Measurements from ENCODE around the gene AOX1. TPM values are rescaled to one million over a fixed set of nuclear protein-coding genes. Genes with fewer than 3 reads are reported as not detected.
A peak's percentile ranks its signal among the peaks of the same experiment; 100 is the strongest.
"Not testable (repeated sequence)": the region's sequence is repeated elsewhere in the genome, so short reads cannot be mapped to it uniquely, and the experiment has no call there.

Gene AOX1
- total RNA-seq, 2 donors from 2014 or later: 0.83 to 0.84 TPM

- Mint-ChIP-seq H3K36me3 (ENCODE audit: insufficient read depth in 2 of 2) (no peaks in the 10 kb centered on the region), H3K27me3 (ENCODE audit: low read depth) (peaks cover 28% of the 10 kb centered on the region), H3K27ac (no peak overlapping the region), H3K4me3 (no peak overlapping the region), H3K4me1 (ENCODE audit: low read depth) (peaks cover 5% of the 10 kb centered on the region), H3K9me3 (peaks cover 3 to 4% of the 10 kb centered on the region in 2 donors)
- ATAC-seq (replicated peaks in 1 of 2) (no peak), DNase-seq (no peak)
Observed at GRCh38 chr2:200609028-200609614, 23.3 kb downstream of the AOX1 start.

- ATAC-seq (replicated peaks in 1 of 2): peak; percentile 50 to 75
- not testable (repeated sequence) for H3K9me3 Mint-ChIP-seq; H3K36me3 Mint-ChIP-seq (ENCODE audit: insufficient read depth in 2 of 2); H3K4me3 Mint-ChIP-seq; H3K4me1 Mint-ChIP-seq (ENCODE audit: low read depth)
- Mint-ChIP-seq H3K27me3 (ENCODE audit: low read depth) (peaks cover 28% of the 10 kb centered on the region), H3K27ac (peak overlapping the region; percentile 61)
- peak in 1 of 2 donors; percentile 15 for DNase-seq
Observed at GRCh38 chr2:200610217-200610616, 24.4 kb downstream of the AOX1 start.

GRCh38 chr2:200613692-200614091, 27.9 kb downstream of the AOX1 start:
- Mint-ChIP-seq H3K9me3 (no peaks in the 10 kb centered on the region), H3K27me3 (ENCODE audit: low read depth) (peaks cover 19% of the 10 kb centered on the region), H3K27ac (no peak overlapping the region), H3K36me3 (ENCODE audit: insufficient read depth in 2 of 2) (no peaks in the 10 kb centered on the region), H3K4me1 (ENCODE audit: low read depth) (peaks cover 24% of the 10 kb centered on the region), H3K4me3 (no peak overlapping the region)
- ATAC-seq (replicated peaks in 1 of 2) (no peak), DNase-seq (no peak)

GRCh38 chr2:200614249-200614648, 28.4 kb downstream of the AOX1 start:
- peaks cover 15% of the 10 kb centered on the region for H3K27me3 Mint-ChIP-seq (ENCODE audit: low read depth)
- ATAC-seq (replicated peaks in 1 of 2) (peak; percentile 25 to 77), DNase-seq (peak in 1 of 2 donors; percentile 17)

GRCh38 chr2:200615247-200615646, 29.4 kb downstream of the AOX1 start:
- H3K4me3 Mint-ChIP-seq: no peak overlapping the region
- ATAC-seq (replicated peaks in 1 of 2) (no peak), DNase-seq (no peak)
- no peaks in the 10 kb centered on the region for H3K36me3 Mint-ChIP-seq (ENCODE audit: insufficient read depth in 2 of 2)
- H3K9me3 Mint-ChIP-seq: no peaks in the 10 kb centered on the region
- H3K27ac Mint-ChIP-seq: no peak overlapping the region
- H3K27me3 Mint-ChIP-seq (ENCODE audit: low read depth): peaks cover 6% of the 10 kb centered on the region
- H3K4me1 Mint-ChIP-seq (ENCODE audit: low read depth): peaks cover 26% of the 10 kb centered on the region

More at GRCh38 chr2:200614249-200614648, 28.4 kb downstream of the AOX1 start:
- no peaks in the 10 kb centered on the region for H3K9me3 Mint-ChIP-seq
- no peaks in the 10 kb centered on the region for H3K36me3 Mint-ChIP-seq (ENCODE audit: insufficient read depth in 2 of 2)
- no peak overlapping the region for H3K4me3 Mint-ChIP-seq
- H3K27ac Mint-ChIP-seq: no peak overlapping the region
- H3K4me1 Mint-ChIP-seq (ENCODE audit: low read depth): peaks cover 29% of the 10 kb centered on the region

GRCh38 chr2:200616193-200616592, 30.4 kb downstream of the AOX1 start:
- DNase-seq: no peak
- peaks cover 6% of the 10 kb centered on the region for H3K27me3 Mint-ChIP-seq (ENCODE audit: low read depth)
- no peak overlapping the region for H3K27ac Mint-ChIP-seq
- no peaks in the 10 kb centered on the region for H3K36me3 Mint-ChIP-seq (ENCODE audit: insufficient read depth in 2 of 2)
- no peaks in the 10 kb centered on the region for H3K9me3 Mint-ChIP-seq
- ATAC-seq (replicated peaks in 1 of 2): no peak
- H3K4me1 Mint-ChIP-seq (ENCODE audit: low read depth): peaks cover 25% of the 10 kb centered on the region
- no peak overlapping the region for H3K4me3 Mint-ChIP-seq

GRCh38 chr2:200616656-200617055, 30.8 kb downstream of the AOX1 start:
- Mint-ChIP-seq H3K9me3 (no peaks in the 10 kb centered on the region), H3K4me1 (ENCODE audit: low read depth) (peaks cover 25% of the 10 kb centered on the region), H3K27ac (no peak overlapping the region), H3K36me3 (ENCODE audit: insufficient read depth in 2 of 2) (no peaks in the 10 kb centered on the region), H3K4me3 (no peak overlapping the region), H3K27me3 (ENCODE audit: low read depth) (peaks cover 6% of the 10 kb centered on the region)
- DNase-seq (no peak), ATAC-seq (replicated peaks in 1 of 2) (no peak)

GRCh38 chr2:200617156-200618053, 31.6 kb downstream of the AOX1 start:
- no peak for DNase-seq
- H3K9me3 Mint-ChIP-seq: no peaks in the 10 kb centered on the region
- peaks cover 29% of the 10 kb centered on the region for H3K4me1 Mint-ChIP-seq (ENCODE audit: low read depth)
- H3K27me3 Mint-ChIP-seq (ENCODE audit: low read depth): peaks cover 6% of the 10 kb centered on the region
- peak overlapping the region in 1 of 2 donors; percentile 22 for H3K4me3 Mint-ChIP-seq
- ATAC-seq (replicated peaks in 1 of 2): peak in 1 of 2 donors; percentile 12
- no peak overlapping the region for H3K27ac Mint-ChIP-seq
- no peaks in the 10 kb centered on the region for H3K36me3 Mint-ChIP-seq (ENCODE audit: insufficient read depth in 2 of 2)

- ATAC-seq (replicated peaks in 1 of 2) (peak in 1 of 2 donors; percentile 38), DNase-seq (no peak)
- Mint-ChIP-seq H3K4me1 (ENCODE audit: low read depth) (peaks cover 35% of the 10 kb centered on the region), H3K4me3 (peak overlapping the region in 1 of 2 donors; percentile 29), H3K27me3 (ENCODE audit: low read depth) (peaks cover 6% of the 10 kb centered on the region), H3K27ac (no peak overlapping the region), H3K9me3 (no peaks in the 10 kb centered on the region), H3K36me3 (ENCODE audit: insufficient read depth in 2 of 2) (no peaks in the 10 kb centered on the region)
Observed at GRCh38 chr2:200618054-200618419, 32.2 kb downstream of the AOX1 start.

GRCh38 chr2:200618590-200619021, 32.8 kb downstream of the AOX1 start:
- H3K27ac Mint-ChIP-seq: no peak overlapping the region
- H3K27me3 Mint-ChIP-seq (ENCODE audit: low read depth): peaks cover 10% of the 10 kb centered on the region
- DNase-seq: peak in 1 of 2 donors; percentile 5
- ATAC-seq (replicated peaks in 1 of 2): no peak
- no peaks in the 10 kb centered on the region for H3K36me3 Mint-ChIP-seq (ENCODE audit: insufficient read depth in 2 of 2)
- H3K9me3 Mint-ChIP-seq: no peaks in the 10 kb centered on the region
- H3K4me1 Mint-ChIP-seq (ENCODE audit: low read depth): peaks cover 38% of the 10 kb centered on the region
- H3K4me3 Mint-ChIP-seq: peak overlapping the region; percentile 37 to 41

GRCh38 chr2:200619279-200619678, 33.5 kb downstream of the AOX1 start:
- ATAC-seq (replicated peaks in 1 of 2) (no peak), DNase-seq (no peak)
- peaks cover 17% of the 10 kb centered on the region for H3K27me3 Mint-ChIP-seq (ENCODE audit: low read depth)
- no peak overlapping the region for H3K27ac Mint-ChIP-seq
- H3K4me1 Mint-ChIP-seq (ENCODE audit: low read depth): peaks cover 38% of the 10 kb centered on the region
- no peaks in the 10 kb centered on the region for H3K36me3 Mint-ChIP-seq (ENCODE audit: insufficient read depth in 2 of 2)
- no peak overlapping the region for H3K4me3 Mint-ChIP-seq
- H3K9me3 Mint-ChIP-seq: no peaks in the 10 kb centered on the region

- peaks cover 17% of the 10 kb centered on the region for H3K27me3 Mint-ChIP-seq (ENCODE audit: low read depth)
- no peaks in the 10 kb centered on the region for H3K9me3 Mint-ChIP-seq
- H3K4me3 Mint-ChIP-seq: no peak overlapping the region
- H3K4me1 Mint-ChIP-seq (ENCODE audit: low read depth): peaks cover 38% of the 10 kb centered on the region
- ATAC-seq (replicated peaks in 1 of 2) (no peak), DNase-seq (no peak)
- no peak overlapping the region for H3K27ac Mint-ChIP-seq
- no peaks in the 10 kb centered on the region for H3K36me3 Mint-ChIP-seq (ENCODE audit: insufficient read depth in 2 of 2)
Observed at GRCh38 chr2:200620606-200621390, 35.0 kb downstream of the AOX1 start.

- Mint-ChIP-seq H3K4me3 (no peak overlapping the region), H3K9me3 (no peaks in the 10 kb centered on the region), H3K27ac (peak overlapping the region; percentile 9), H3K4me1 (ENCODE audit: low read depth) (peaks cover 35% of the 10 kb centered on the region), H3K27me3 (ENCODE audit: low read depth) (peaks cover 12% of the 10 kb centered on the region), H3K36me3 (ENCODE audit: insufficient read depth in 2 of 2) (no peaks in the 10 kb centered on the region)
- peak in 1 of 2 donors; percentile 17 for ATAC-seq (replicated peaks in 1 of 2)
- DNase-seq: no peak
Observed at GRCh38 chr2:200622106-200622505, 36.3 kb downstream of the AOX1 start.

Data from activated T-cell treated with anti-CD3 and anti-CD28 coated beads, Interleukin-2, amount 50 U/mL, for 72 hours (primary cell).